Measurements from ENCODE around the gene ZNF446. TPM values are rescaled to one million over a fixed set of nuclear protein-coding genes. Genes with fewer than 3 reads are reported as not detected.

Gene ZNF446
- total and polyA plus RNA-seq, 9 of the 15 experiments (the other 6 are each of a cell fraction or from before 2014, with no cell fraction given): 0.07 to 4.8 (median 1.2) TPM

- Histone ChIP-seq H3K4me1 (replicated peaks in 1 of 2; ENCODE audit: control insufficient read depth in 2 of 2, insufficient read depth in 2 of 2, low read length in 2 of 2) (peaks cover 9 to 56% of the 10 kb centered on the region in 2 experiments), H3K9me3 (replicated peaks; ENCODE audit: control insufficient read depth, insufficient read depth, low read depth, low read length) (no peaks in the 10 kb centered on the region), H3K9me1 (ENCODE audit: control insufficient read depth, insufficient read depth, low read length) (peaks cover 5% of the 10 kb centered on the region), H4K20me1 (replicated peaks; ENCODE audit: control insufficient read depth, insufficient read depth, low read length) (no peaks in the 10 kb centered on the region), H2AFZ (ENCODE audit: low read depth, low read length) (peak overlapping the region; percentile 99; the same call in 1 of the 2 replicates), H3K27me3 (ENCODE audit: control insufficient read depth in 2 of 2, insufficient read depth in 2 of 2, low read length in 2 of 2) (no peaks in the 10 kb centered on the region), H3K36me3 (ENCODE audit: control insufficient read depth, insufficient read depth, low read length) (peaks cover 29% of the 10 kb centered on the region; the same call in 2 of the 3 replicates), H3K9ac (ENCODE audit: insufficient read depth in 1 of 2, low read depth in 2 of 2, low read length in 2 of 2) (peak overlapping the region; percentile 95 to 97), H3K79me2 (ENCODE audit: control insufficient read depth, insufficient read depth, low read length) (peaks cover 55% of the 10 kb centered on the region), H3K27ac (ENCODE audit: extremely low read depth, low read depth, low read length) (peak overlapping the region; percentile 92), H3K4me2 (ENCODE audit: insufficient read depth, low read length) (peak overlapping the region; percentile 98), H3K4me3 (peak overlapping the region; percentile 79)
- ChIA-PET POLR2A (interaction anchor here (0.6 to 2.3 kb wide), 16 partner anchors 9 to 335 kb away, joined by 3 to 14 read pairs (median 4); partner anchors contain the start of genes CHMP2A, TRIM28, ZNF274 and ZNF837), CTCF (ENCODE audit: low intra/inter-chr PET ratio) (interaction anchor here (0.6 to 2.7 kb wide), 6 partner anchors 26 to 806 kb away, joined by 3 to 23 read pairs (median 4); partner anchors contain the start of genes TRIM28 and ZNF274)
- WGBS (ENCODE audit: insufficient coverage, low coverage, missing lambda C conversion rate): 17% methylated on average over 21 of the region's 22 CpGs
- intact Hi-C loops (cut with micrococcal nuclease) (loop anchor here (1.0 kb wide), 4 partner anchors 42 to 299 kb away; partner anchors contain the start of genes ZNF446 and ZSCAN22), in situ Hi-C loops (cut with MboI) (no loop called here)
- no peak for ATAC-seq
- no TSS peak for BruUV-seq (replicated peaks)
- no peak for FAIRE-seq
- no peak for DNase-seq (ENCODE audit: extremely low read depth in 1 of 4, low spot score in 3 of 4)
- no peak for TF ChIP-seq XRCC3 (IDR thresholded peaks at IDR 0.05)
- no peak for TF ChIP-seq TAF9B (IDR thresholded peaks at IDR 0.05; ENCODE audit: partially characterized antibody)
- TF ChIP-seq ZNF589 (CRISPR knock-in tag; IDR thresholded peaks at IDR 0.05; ENCODE audit: low read depth): no peak
- TF ChIP-seq, protein P1, sequence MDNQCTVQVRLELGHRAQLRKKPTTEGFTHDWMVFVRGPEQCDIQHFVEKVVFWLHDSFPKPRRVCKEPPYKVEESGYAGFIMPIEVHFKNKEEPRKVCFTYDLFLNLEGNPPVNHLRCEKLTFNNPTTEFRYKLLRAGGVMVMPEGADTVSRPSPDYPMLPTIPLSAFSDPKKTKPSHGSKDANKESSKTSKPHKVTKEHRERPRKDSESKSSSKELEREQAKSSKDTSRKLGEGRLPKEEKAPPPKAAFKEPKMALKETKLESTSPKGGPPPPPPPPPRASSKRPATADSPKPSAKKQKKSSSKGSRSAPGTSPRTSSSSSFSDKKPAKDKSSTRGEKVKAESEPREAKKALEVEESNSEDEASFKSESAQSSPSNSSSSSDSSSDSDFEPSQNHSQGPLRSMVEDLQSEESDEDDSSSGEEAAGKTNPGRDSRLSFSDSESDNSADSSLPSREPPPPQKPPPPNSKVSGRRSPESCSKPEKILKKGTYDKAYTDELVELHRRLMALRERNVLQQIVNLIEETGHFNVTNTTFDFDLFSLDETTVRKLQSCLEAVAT (IDR thresholded peaks at IDR 0.05): no peak
- TF ChIP-seq ZNF263 (CRISPR knock-in tag; IDR thresholded peaks at IDR 0.05; ENCODE audit: borderline replicate concordance): no peak
- no peak for TF ChIP-seq CAMTA2 (CRISPR knock-in tag; conservative IDR thresholded peaks at IDR 0.05)
- TF ChIP-seq, protein P2, sequence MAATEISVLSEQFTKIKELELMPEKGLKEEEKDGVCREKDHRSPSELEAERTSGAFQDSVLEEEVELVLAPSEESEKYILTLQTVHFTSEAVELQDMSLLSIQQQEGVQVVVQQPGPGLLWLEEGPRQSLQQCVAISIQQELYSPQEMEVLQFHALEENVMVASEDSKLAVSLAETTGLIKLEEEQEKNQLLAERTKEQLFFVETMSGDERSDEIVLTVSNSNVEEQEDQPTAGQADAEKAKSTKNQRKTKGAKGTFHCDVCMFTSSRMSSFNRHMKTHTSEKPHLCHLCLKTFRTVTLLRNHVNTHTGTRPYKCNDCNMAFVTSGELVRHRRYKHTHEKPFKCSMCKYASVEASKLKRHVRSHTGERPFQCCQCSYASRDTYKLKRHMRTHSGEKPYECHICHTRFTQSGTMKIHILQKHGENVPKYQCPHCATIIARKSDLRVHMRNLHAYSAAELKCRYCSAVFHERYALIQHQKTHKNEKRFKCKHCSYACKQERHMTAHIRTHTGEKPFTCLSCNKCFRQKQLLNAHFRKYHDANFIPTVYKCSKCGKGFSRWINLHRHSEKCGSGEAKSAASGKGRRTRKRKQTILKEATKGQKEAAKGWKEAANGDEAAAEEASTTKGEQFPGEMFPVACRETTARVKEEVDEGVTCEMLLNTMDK (IDR thresholded peaks at IDR 0.05; ENCODE audit: borderline replicate concordance, insufficient read depth, low read depth, low read length, poor library complexity, severe bottlenecking): no peak
- TF ChIP-seq ATF7 (IDR thresholded peaks at IDR 0.05): no peak
- TF ChIP-seq ETV6 (IDR thresholded peaks at IDR 0.05; ENCODE audit: borderline replicate concordance in 1 of 2, low read depth in 2 of 2, low read length in 1 of 2): no peak
- no peak for TF ChIP-seq ETV6 (CRISPR knock-in tag; IDR thresholded peaks at IDR 0.05; ENCODE audit: borderline replicate concordance)
- 0 out of 2 replicates have a peak, but pooled peaks have one; percentile 29 for TF ChIP-seq THRB (CRISPR knock-in tag; conservative IDR thresholded peaks at IDR 0.05)
- TF ChIP-seq POLR2H (tag; IDR thresholded peaks at IDR 0.05; ENCODE audit: low read depth): no peak
- 0 out of 2 replicates have a peak, but pooled peaks have one; percentile 18 for TF ChIP-seq ZEB2 (IDR thresholded peaks at IDR 0.05)
- TF ChIP-seq THRAP3 (IDR thresholded peaks at IDR 0.05; ENCODE audit: borderline replicate concordance): no peak
- TF ChIP-seq XRCC5 (IDR thresholded peaks at IDR 0.05; ENCODE audit: low read depth, low read length): no peak
- no peak for TF ChIP-seq SP2 (IDR thresholded peaks at IDR 0.05; ENCODE audit: extremely low read depth, low read depth, low read length, poor library complexity, severe bottlenecking)
Measured at GRCh38 chr19:58518256-58519086, 42.3 kb downstream of the ZNF446 start.
